Activated naive CD8-positive, alpha-beta T cell (primary cell): Measurements from ENCODE around the gene UBE2Q2.

Experiments used
- H3K27ac Mint-ChIP-seq: one replicate; pipeline ENCODE4 v1.8.0; 2021; ENCODE audit warnings: mixed read lengths
- H3K27me3 Mint-ChIP-seq: one replicate; pipeline ENCODE4 v1.8.0; 2021; ENCODE audit warnings: mixed read lengths
- H3K36me3 Mint-ChIP-seq: one replicate; pipeline ENCODE4 v1.8.0; 2021; ENCODE audit warnings: mixed read lengths
- H3K4me1 Mint-ChIP-seq: one replicate; pipeline ENCODE4 v1.8.0; 2021; ENCODE audit warnings: low read depth, mixed read lengths
- H3K4me3 Mint-ChIP-seq: one replicate; pipeline ENCODE4 v1.8.0; 2021; ENCODE audit warnings: mild to moderate bottlenecking, mixed read lengths
- H3K9me3 Mint-ChIP-seq: one replicate; pipeline ENCODE4 v1.8.0; 2021; ENCODE audit warnings: low read depth, mixed read lengths

UBE2Q2 gene

GRCh38 chr15:75948761-75949296 is 105.6 kb downstream of the UBE2Q2 start:
- Mint-ChIP-seq H3K4me3 (no peak overlapping the region), H3K27ac (no peak overlapping the region), H3K9me3 (no peaks in the 10 kb centered on the region), H3K27me3 (peaks cover 20% of the 10 kb centered on the region), H3K4me1 (no peaks in the 10 kb centered on the region), H3K36me3 (no peaks in the 10 kb centered on the region)
